Gastrocnemius medialis (tissue), 4 donors: ENCODE results near the gene USH1C. TPM values are rescaled to one million over a fixed set of nuclear protein-coding genes. Genes with fewer than 3 reads are reported as not detected.

ENCODE experiments used
- ATAC-seq, 2 donors: fragments of 150-250 bp; one replicate each; pipeline ENCODE4 v1.9.1; 2016
- DNase-seq, 2 donors: peaks; one replicate each; pipeline ENCODE4 v3.0.0-alpha.2; 2019
- H3K27ac ChIP-seq, 4 donors: fragments of 200-600 bp; sonication (generic); 1 replicate in 1 of 4; 2 replicates in 3 of 4; pipeline ENCODE4 v1.5.1; 2016 to 2018; ENCODE audit warnings: mild to moderate bottlenecking in 2 of 4, moderate library complexity in 1 of 4
- H3K27me3 ChIP-seq, 3 donors: fragments of 200-600 bp; sonication (generic) in 2 of 3; 1 replicate in 1 of 3; 2 replicates in 2 of 3; pipeline versions ENCODE4 v1.5.1 to v1.6.0; 2016 to 2019; ENCODE audit warnings: mild to moderate bottlenecking in 1 of 3, moderate library complexity in 1 of 3
- H3K36me3 ChIP-seq, 2 donors: fragments of 200-600 bp; sonication (generic) in 1 of 2; one replicate each; pipeline ENCODE4 v1.5.1; 2017 to 2018
- H3K4me1 ChIP-seq, 2 donors: fragments of 200-600 bp; sonication (generic) in 1 of 2; one replicate each; pipeline ENCODE4 v1.5.1; 2016 to 2017; ENCODE audit warnings: mild to moderate bottlenecking in 2 of 2
- H3K4me3 ChIP-seq, 4 donors: fragments of 200-600 bp; sonication (generic) in 3 of 4; 1 replicate in 1 of 4; 2 replicates in 3 of 4; pipeline ENCODE4 v1.5.1; 2016 to 2019; ENCODE audit warnings: mild to moderate bottlenecking in 2 of 4
- H3K9me3 ChIP-seq, 3 donors: fragments of 200-600 bp; sonication (generic) in 2 of 3; 1 replicate in 1 of 3; 2 replicates in 2 of 3; pipeline ENCODE4 v1.5.1; 2016 to 2019
- CTCF ChIP-seq, 5 experiments: fragments of 450-650 bp in 3 of 5; fragments of 200-600 bp in 2 of 5; sonication (generic) in 2 of 5; IDR thresholded peaks in 4 of 5; conservative IDR thresholded peaks in 1 of 5; 1 replicate in 4 of 5; 2 replicates in 1 of 5; pipeline ENCODE4 v1.5.1; 2016 to 2019; ENCODE audit warnings: antibody characterized with exemption in 5 of 5, mild to moderate bottlenecking in 3 of 5, moderate library complexity in 3 of 5
- POLR2A ChIP-seq, 2 donors: fragments of 450-650 bp; IDR thresholded peaks; one replicate each; pipeline ENCODE4 v1.6.1; 2017; ENCODE audit warnings: antibody characterized with exemption in 2 of 2, mild to moderate bottlenecking in 2 of 2, moderate library complexity in 2 of 2
- in situ Hi-C, 4 donors: fragments of 200-750 bp; cut with MboI; loops; one replicate each; pipeline versions ENCODE4 v1.15.0 to v1.8.0; 2017; ENCODE audit warnings: low sequenced_read_pairs in 4 of 4
- intact Hi-C: fragments of 100-400 bp; cut with DNase I; formaldehyde crosslinking; loops from one replicate; pipeline ENCODE4 v1.15.1; 2023; ENCODE audit warnings: low total_unique reads
- total RNA-seq, 4 donors: library from RNA; depleted of rRNA; stranded (reverse); fragments of >200 nt; gene quantifications; one replicate each; pipeline versions ENCODE4 v1.1.0 to v1.2.3, GENCODE V29; 2016

USH1C gene
- total RNA-seq, 4 donors from 2014 or later, result 0.78 TPM; not detected in 3

DNA sequence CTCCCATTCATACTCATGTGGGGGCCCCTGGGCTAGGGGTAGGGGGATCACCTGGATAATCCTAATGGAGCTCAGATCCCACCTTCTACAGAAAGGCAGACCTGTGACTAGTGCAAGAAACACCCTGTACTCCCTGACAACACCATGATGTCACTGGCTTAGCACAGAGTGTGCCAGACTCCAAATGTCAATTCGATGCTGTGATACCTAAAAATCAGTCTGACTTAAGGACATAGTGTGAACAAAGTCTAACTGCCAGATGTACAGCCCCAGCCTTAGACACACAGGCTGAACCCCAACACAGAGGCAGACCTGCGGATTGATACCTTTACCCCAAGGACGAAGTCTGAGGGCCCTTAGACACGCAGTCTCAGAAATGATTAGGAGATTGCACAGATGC is 76.1 kb downstream of the USH1C start:
- in situ Hi-C loops (no loop called here), intact Hi-C loops (no loop called here)
- H3K27me3 ChIP-seq, result no peaks in the 10 kb centered on the region
- H3K9me3 ChIP-seq, result no peaks in the 10 kb centered on the region
- no peaks in the 10 kb centered on the region for H3K36me3 ChIP-seq
- no peak overlapping the region for H3K4me3 ChIP-seq
- H3K27ac ChIP-seq, result no peak overlapping the region
- no peak for DNase-seq
- TF ChIP-seq POLR2A (IDR thresholded peaks at IDR 0.05) (no peak), CTCF (IDR thresholded peaks at IDR 0.05 in 4 of 5, conservative IDR thresholded peaks at IDR 0.05 in 1 of 5) (no peak)
- peak in 1 of 2 donors; percentile 55 for ATAC-seq
- no peaks in the 10 kb centered on the region for H3K4me1 ChIP-seq

- Histone ChIP-seq H3K27me3 (no peaks in the 10 kb centered on the region), H3K9me3 (no peaks in the 10 kb centered on the region), H3K27ac (no peak overlapping the region), H3K4me1 (no peaks in the 10 kb centered on the region), H3K36me3 (no peaks in the 10 kb centered on the region), H3K4me3 (no peak overlapping the region)
- DNase-seq (no peak), ATAC-seq (no peak)
- intact Hi-C loops, result no loop called here
- TF ChIP-seq CTCF (IDR thresholded peaks at IDR 0.05 in 4 of 5, conservative IDR thresholded peaks at IDR 0.05 in 1 of 5) (no peak), POLR2A (IDR thresholded peaks at IDR 0.05) (no peak)
- in situ Hi-C loops, result no loop called here
These were observed 80.6 kb downstream of the USH1C start for GRCh38 chr11:17463546-17464174.

GRCh38 chr11:17462940-17463339 is 81.3 kb downstream of the USH1C start:
- Histone ChIP-seq H3K9me3 (no peaks in the 10 kb centered on the region), H3K4me3 (no peak overlapping the region), H3K36me3 (no peaks in the 10 kb centered on the region), H3K27me3 (no peaks in the 10 kb centered on the region), H3K27ac (no peak overlapping the region), H3K4me1 (no peaks in the 10 kb centered on the region)
- DNase-seq (no peak), ATAC-seq (no peak)
- no peak for TF ChIP-seq POLR2A (IDR thresholded peaks at IDR 0.05)
- TF ChIP-seq CTCF (IDR thresholded peaks at IDR 0.05 in 4 of 5, conservative IDR thresholded peaks at IDR 0.05 in 1 of 5), result no peak
- in situ Hi-C loops (no loop called here), intact Hi-C loops (no loop called here)

DNA sequence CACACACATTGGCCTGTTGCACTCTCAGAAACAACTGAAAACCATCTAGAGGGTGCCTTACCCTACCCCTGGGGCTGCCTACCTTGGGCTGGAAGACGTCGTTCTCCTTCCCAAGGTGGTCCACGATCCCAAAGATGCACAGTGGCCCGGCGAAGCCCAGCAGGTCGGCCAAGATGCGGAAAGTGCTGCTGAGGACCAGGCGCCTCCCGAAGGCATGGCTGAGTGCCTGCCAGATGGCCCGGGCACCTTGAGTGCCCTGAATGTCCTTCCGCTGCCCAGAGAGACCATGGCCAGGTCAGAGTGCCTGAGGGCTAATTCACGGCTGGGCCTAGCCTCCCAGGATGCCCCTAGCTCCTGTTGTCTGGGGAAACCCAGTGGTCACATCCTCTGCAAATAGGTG is 83.8 kb downstream of the USH1C start:
- Histone ChIP-seq H3K36me3 (no peaks in the 10 kb centered on the region), H3K4me3 (no peak overlapping the region), H3K4me1 (no peaks in the 10 kb centered on the region), H3K27me3 (no peaks in the 10 kb centered on the region), H3K27ac (no peak overlapping the region), H3K9me3 (no peaks in the 10 kb centered on the region)
- intact Hi-C loops, result no loop called here
- in situ Hi-C loops, result no loop called here
- TF ChIP-seq POLR2A (IDR thresholded peaks at IDR 0.05) (no peak), CTCF (IDR thresholded peaks at IDR 0.05 in 4 of 5, conservative IDR thresholded peaks at IDR 0.05 in 1 of 5) (no peak)
- ATAC-seq, result no peak
- no peak for DNase-seq
